ENCODE data around the gene SERPINI1. TPM values are rescaled to one million over a fixed set of nuclear protein-coding genes. Genes with fewer than 3 reads are reported as not detected.
A peak's percentile ranks its signal among the peaks of the same experiment; 100 is the strongest.
"Not testable (repeated sequence)": the region's sequence is repeated elsewhere in the genome, so short reads cannot be mapped to it uniquely, and the experiment has no call there.

Gene SERPINI1
- total RNA-seq, 1 donor from 2014 or later, result 4.8 TPM

DNA sequence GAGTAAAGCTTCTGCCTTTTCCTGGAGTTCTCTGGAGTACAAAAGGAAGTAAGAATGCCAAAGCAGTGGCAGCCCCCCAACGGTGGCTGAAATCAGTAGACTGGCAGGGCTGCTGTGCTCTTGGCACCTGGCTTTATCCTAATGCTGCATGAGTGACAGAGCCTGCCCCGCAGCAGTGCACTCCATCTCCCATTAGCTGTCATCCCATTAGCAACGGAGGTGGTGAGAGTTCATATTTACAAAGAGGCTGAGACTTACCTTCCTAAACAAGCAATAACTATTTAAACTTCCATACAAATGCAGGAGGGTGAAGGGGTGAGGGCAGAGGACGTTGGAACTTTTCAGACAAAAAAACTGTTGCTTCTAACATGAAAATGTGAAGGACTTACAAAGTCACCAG lies 51.9 kb downstream of the SERPINI1 start:
- no peak for DNase-seq (ENCODE audit: low read depth)

- no peak for DNase-seq (ENCODE audit: low read depth)
These were observed 62.9 kb downstream of the SERPINI1 start for GRCh38 chr3:167798443-167798842.

DNA sequence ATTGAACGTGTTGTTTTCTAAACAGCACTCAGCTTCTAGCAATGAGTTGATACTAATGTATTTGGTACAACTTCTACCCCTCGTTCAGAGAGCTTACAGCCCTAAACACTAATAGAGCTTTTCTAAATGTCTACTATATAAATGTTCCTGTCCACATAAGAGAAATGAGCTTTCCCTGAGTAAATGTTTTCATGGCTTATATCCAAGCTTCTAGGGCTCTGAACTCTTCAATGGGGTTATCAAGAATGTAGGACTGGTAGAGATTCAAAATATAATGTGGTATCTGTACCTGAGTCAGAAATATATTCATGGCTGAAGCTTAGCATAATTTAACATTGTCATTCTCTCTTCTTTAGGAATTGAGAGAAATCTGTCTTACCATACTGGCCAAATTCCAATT lies 73.4 kb downstream of the SERPINI1 start:
- no peak for DNase-seq (ENCODE audit: low read depth)

GRCh38 chr3:167810236-167810635 lies 74.7 kb downstream of the SERPINI1 start:
- DNase-seq (ENCODE audit: low read depth), result no peak

GRCh38 chr3:167811031-167811430 lies 75.5 kb downstream of the SERPINI1 start:
- no peak for DNase-seq (ENCODE audit: low read depth)

DNA sequence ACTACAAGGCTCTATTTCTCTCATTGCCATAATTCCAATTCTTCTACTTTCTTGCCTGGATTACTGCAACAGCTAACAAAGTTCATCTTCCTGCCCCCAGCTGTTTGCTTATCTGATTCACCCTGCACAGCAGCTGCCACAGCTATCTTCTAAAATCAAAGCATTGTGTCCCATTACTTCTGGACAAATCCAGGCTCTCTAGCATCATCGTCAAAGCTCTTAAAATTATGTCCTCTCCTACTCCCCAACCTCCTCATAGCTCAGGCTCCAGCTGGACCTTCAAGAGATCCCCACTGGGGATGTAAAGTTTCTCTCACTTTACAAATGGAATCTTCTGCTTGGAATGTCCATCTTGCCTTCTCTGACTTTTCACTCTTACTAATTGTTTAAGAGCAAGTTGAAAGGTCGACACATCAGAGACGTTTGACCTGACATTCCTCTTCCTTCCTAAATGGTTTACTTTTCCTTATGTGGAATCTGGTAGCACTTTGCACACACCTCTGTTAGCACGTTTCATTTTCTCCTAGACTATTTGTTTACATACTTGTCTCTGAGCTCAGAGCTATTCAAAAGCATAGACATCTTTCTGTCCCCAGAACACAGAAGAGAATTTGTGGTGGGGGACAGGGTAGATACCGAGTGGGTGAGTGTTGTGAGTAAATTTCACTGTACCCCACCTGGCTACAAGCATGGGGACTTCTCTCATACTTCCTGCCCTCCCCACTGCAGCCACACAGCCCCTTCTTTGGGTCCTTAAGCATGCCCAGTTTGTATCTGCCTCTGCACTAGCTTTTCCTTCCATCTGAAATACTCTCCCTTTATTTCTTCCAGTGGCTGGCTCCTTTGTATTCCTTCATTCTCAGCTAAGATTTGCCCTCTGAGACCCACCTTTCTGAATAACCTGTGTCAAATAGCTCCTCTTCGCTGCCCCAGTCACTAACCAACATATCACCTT lies 77.9 kb downstream of the SERPINI1 start:
- no peak for DNase-seq (ENCODE audit: low read depth)

DNA sequence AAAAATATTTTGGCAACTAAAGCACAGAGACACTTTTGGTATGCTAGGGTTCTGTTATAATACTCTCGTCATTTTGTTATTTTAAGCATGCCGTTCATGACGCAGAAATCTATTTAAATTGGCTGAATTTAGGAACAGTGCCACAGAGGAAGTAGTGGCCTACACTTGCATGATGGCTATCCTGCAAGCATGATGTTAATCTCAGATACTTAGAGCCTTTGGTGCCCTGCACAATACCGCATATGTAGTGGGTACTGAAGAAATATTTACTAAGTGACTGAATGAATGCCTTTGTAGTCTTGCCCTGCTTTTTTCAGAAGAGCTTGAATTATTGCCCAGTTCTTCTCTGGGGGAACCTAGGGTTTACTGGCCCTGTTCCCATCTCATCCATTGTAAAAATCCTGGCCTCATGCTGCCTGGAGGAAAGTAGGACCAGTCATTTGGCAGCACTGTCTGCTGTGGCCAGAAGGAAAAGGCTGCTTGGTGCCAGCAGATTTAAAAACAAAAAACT lies 79.0 kb downstream of the SERPINI1 start:
- DNase-seq (ENCODE audit: low read depth), result no peak

DNA sequence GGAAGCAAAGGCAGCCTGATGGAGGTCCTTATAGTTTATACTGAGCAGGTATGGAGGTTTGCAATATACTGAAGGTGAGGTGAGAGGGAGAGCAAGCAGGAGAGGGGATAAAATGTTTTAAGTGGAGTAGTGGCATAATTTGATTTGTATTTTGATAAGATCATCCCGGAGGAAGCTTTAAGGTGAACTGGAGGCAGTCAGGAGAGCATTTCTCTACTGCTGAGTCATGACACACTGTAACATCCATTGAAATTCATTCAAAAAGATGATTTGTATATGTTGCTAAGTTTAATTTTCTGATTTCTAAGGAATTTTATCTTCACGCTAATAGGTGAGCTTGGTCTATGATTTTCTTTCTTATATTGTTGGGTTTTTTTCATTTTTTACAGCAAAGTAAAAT lies 81.4 kb downstream of the SERPINI1 start:
- DNase-seq (ENCODE audit: low read depth), result no peak

- no peak for DNase-seq (ENCODE audit: low read depth)
These were observed 84.8 kb downstream of the SERPINI1 start for GRCh38 chr3:167820102-167820865.

DNA sequence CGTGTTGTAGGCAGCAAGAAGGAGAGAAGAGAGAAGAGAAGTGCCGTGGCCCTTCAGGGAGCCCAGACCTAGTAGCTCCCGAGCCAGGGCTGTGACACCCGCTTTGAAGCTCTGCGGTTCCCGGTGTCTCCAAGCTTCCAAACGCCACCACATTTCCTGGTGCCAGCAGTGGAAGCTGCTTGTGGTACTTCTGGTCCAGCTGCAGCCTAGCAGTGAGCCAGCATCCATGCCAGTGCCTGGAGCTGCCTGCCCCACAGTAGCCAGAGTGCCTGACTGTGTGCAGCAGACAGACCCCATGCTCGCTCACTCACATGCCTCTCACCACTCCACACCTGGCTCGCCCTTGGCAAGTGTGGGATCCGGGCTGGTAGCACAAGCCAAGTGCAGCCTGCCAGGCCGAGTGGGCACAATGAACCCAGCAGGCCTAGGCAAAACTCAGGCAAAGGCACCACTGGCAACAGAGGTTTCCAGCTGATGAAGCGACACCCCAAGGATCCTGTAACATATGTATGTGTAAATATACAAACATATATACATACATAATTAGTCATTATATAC lies 85.8 kb downstream of the SERPINI1 start:
- no peak for DNase-seq (ENCODE audit: low read depth)

DNA sequence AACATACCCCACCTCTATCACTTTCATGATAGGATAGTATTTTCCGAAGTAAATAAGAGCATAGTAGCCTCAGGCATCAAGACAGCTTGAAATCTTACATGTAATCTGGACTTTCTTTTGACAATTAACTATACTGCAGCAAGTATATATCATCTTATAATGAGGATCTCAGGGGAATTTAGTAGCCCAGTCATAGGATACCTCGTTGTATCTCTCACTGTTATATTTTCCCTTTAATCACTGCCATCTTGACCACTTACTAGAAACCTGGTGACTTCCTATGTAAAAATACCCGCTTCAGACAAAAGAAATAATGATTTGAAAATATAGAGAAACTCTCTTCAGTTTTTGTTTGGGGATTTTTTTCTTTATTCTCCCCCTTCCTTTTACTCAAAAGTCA lies 88.2 kb downstream of the SERPINI1 start:
- DNase-seq (ENCODE audit: low read depth), result no peak

DNA sequence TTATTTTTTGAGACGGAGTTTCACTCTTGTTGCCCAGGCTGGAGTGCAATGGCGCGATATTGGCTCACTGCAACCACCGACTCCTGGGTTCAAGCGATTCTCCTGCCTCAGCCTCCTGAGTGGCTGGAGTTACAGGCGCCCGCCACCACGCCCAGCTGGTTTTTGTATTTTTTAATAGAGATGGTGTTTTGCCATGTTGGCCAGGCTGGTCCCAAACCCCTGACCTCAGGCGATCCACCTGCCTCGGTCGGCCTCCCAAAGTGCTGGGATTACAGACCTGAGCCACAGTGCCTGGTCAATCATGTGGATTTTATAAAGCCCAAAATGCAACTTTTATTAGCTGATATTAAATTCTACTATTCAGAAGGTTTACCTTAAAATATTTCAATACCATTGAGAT lies 92.1 kb downstream of the SERPINI1 start:
- DNase-seq (ENCODE audit: low read depth), result not testable (repeated sequence)

GRCh38 chr3:167829071-167829470 lies 93.5 kb downstream of the SERPINI1 start:
- no peak for DNase-seq (ENCODE audit: low read depth)

DNA sequence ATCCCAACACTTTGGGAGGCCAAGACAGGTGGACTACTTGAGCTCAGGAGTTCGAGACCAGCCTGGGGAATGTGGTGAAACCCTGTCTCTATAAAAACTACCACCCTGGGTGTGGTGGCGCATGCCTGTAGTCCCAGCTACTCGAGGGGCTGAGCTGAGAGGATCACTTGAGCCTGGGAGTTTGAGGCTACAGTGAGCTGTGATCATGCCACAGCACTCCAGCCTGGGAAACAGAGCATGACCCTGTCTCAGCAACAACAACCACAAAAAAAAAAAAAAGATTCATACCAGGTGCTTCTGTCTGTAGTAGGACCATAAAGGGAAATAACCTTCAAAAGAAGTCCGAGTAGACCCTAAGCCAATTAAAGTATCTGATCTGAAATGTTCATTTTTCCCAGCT lies 94.5 kb downstream of the SERPINI1 start:
- no peak for DNase-seq (ENCODE audit: low read depth)

- no peak for DNase-seq (ENCODE audit: low read depth)
These were observed 99.8 kb downstream of the SERPINI1 start for GRCh38 chr3:167835359-167835758.

DNA sequence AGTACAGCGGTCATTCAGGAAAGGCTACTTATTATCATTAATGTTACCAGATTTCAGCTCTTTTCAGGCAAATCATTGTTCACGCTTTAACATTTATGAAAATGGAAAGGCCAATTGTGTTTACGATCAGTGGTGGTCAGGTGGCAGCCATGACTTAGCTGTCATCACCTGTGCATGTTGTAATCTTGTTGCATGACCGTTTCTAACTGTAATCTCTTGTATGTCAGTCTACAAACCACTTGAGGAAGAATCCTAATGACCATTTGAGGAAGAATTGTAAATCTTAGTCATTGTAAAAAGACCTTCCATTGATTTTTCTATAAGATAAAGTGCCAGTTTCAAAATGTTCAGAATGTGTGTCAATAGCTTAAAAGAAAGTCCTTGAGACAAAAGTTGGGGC lies 100.4 kb downstream of the SERPINI1 start:
- no peak for DNase-seq (ENCODE audit: low read depth)

GRCh38 chr3:167837466-167837865 lies 101.9 kb downstream of the SERPINI1 start:
- peak; percentile 3 for DNase-seq (ENCODE audit: low read depth)

DNA sequence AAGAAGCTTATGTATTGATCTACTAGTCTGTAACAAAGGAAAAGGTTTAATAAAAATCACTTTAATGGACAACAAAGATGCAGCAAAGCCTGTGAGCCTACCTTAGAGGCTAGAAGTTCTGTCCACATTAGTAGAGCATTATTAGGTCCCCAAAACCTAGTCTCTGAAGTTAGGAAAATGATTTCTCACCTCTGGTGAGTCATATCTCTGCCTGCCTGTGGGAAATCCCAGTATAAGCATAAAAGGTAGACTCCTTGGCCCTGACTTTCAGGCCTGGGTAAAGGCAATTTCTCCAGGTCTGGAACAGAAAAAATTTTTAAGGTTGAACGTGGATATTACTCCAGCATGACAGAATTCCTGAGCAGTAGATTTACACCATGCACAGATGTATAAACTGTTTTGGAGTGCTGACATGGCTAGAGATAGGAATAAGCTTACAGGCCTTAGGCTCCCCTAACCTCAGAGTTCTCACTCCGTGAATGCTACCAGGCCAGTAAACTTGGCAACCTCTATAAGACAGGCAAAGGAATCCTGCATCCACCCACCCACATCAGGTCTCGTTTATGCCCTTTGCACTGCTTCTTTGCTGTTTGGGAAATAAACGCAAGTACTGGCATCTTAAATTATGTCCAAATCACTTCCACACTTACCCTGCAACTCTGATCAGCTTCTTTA lies 104.1 kb downstream of the SERPINI1 start:
- DNase-seq (ENCODE audit: low read depth), result peak; percentile 7

- no peak for DNase-seq (ENCODE audit: low read depth)
These were observed 104.7 kb downstream of the SERPINI1 start for GRCh38 chr3:167840247-167840646.

DNA sequence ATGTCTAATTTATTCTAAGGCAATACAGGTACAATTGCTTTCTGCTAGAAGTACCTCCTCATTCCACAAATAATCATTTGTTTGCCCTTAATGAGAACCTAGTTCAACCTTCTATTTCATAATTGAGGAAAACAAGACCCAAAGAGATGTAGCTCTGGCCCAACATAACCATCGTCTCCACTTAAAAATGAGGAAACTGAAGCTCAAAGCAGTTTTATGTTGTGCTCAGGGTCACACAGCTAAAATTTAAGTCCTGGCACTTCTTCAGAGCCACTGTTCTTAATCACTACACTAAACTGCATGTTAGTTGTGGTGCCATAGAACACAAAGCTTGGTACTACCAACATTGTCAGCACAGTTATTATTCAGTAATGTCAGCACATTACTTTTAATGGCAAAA lies 108.0 kb downstream of the SERPINI1 start:
- no peak for DNase-seq (ENCODE audit: low read depth)

GRCh38 chr3:167843886-167844285 lies 108.4 kb downstream of the SERPINI1 start:
- no peak for DNase-seq (ENCODE audit: low read depth)

GRCh38 chr3:167844528-167844927 lies 109.0 kb downstream of the SERPINI1 start:
- DNase-seq (ENCODE audit: low read depth), result no peak
